Measurements from ENCODE around the gene ZFP3.
"Not testable (repeated sequence)": the region's sequence is repeated elsewhere in the genome, so short reads cannot be mapped to it uniquely, and the experiment has no call there.

Gene ZFP3

GRCh38 chr17:5139458-5139732 is 61.1 kb downstream of the ZFP3 start:
- DNase-seq: no peak

- DNase-seq: not testable (repeated sequence)
These were observed 64.6 kb downstream of the ZFP3 start for GRCh38 chr17:5142877-5143276.

All from retina (tissue), 1 donor.